Right atrium auricular region (tissue), 2 donors: Measurements from ENCODE around the gene TPR. TPM values are rescaled to one million over a fixed set of nuclear protein-coding genes. Genes with fewer than 3 reads are reported as not detected.

Experiments
- DNase-seq: peaks from one replicate; pipeline ENCODE4 v3.0.0-alpha.2; 2019; ENCODE audit warnings: low spot score
- H3K27ac ChIP-seq, 2 donors: fragments of 200-600 bp; sonication (generic); 1 replicate in 1 of 2; 2 replicates in 1 of 2; pipeline ENCODE4 v1.5.1; 2016 to 2019
- H3K27me3 ChIP-seq, 2 donors: fragments of 200-600 bp; sonication (generic); one replicate each; pipeline versions ENCODE4 v1.5.1 to v1.6.0; 2017 to 2019
- H3K36me3 ChIP-seq: fragments of 200-600 bp; sonication (generic); one replicate; pipeline ENCODE4 v1.5.1; 2016
- H3K4me1 ChIP-seq, 2 donors: fragments of 200-600 bp; sonication (generic); one replicate each; pipeline versions ENCODE4 v1.5.1 to v1.6.0; 2017 to 2019
- H3K4me3 ChIP-seq, 2 donors: fragments of 200-600 bp; sonication (generic); 1 replicate in 1 of 2; 2 replicates in 1 of 2; pipeline ENCODE4 v1.5.1; 2017 to 2019; ENCODE audit warnings: mild to moderate bottlenecking in 1 of 2, moderate library complexity in 1 of 2
- H3K9me3 ChIP-seq, 2 donors: fragments of 200-600 bp; sonication (generic); one replicate each; pipeline ENCODE4 v1.5.1; 2019
- total RNA-seq, 2 donors: library from RNA; depleted of rRNA; stranded (reverse); fragments of >200 nt; gene quantifications; one replicate each; pipeline ENCODE4 v1.1.0, GENCODE V29; 2016
- TF ChIP-seq, protein P1 (sequence below), 2 donors: fragments of 200-600 bp; sonication (generic); IDR thresholded peaks; one replicate each; pipeline ENCODE4 v1.5.1; 2019; ENCODE audit warnings: antibody characterized with exemption in 2 of 2

TPR gene
- total RNA-seq, 2 donors from 2014 or later = 36.3 to 56.1 TPM

DNA sequence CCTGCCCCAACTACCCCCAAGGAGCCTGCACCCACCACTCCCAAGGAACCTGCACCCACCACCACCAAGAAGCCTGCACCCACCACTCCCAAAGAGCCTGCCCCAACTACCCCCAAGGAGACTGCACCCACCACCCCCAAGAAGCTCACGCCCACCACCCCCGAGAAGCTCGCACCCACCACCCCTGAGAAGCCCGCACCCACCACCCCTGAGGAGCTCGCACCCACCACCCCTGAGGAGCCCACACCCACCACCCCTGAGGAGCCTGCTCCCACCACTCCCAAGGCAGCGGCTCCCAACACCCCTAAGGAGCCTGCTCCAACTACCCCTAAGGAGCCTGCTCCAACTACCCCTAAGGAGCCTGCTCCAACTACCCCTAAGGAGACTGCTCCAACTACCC lies 67.6 kb downstream of the TPR start:
- DNase-seq = no peak
- peaks cover 8% of the 10 kb centered on the region for H3K36me3 ChIP-seq
- H3K9me3 ChIP-seq = no peaks in the 10 kb centered on the region
- no peak overlapping the region for H3K27ac ChIP-seq
- H3K4me3 ChIP-seq = no peak overlapping the region
- no peaks in the 10 kb centered on the region for H3K4me1 ChIP-seq
- TF ChIP-seq, protein P1, sequence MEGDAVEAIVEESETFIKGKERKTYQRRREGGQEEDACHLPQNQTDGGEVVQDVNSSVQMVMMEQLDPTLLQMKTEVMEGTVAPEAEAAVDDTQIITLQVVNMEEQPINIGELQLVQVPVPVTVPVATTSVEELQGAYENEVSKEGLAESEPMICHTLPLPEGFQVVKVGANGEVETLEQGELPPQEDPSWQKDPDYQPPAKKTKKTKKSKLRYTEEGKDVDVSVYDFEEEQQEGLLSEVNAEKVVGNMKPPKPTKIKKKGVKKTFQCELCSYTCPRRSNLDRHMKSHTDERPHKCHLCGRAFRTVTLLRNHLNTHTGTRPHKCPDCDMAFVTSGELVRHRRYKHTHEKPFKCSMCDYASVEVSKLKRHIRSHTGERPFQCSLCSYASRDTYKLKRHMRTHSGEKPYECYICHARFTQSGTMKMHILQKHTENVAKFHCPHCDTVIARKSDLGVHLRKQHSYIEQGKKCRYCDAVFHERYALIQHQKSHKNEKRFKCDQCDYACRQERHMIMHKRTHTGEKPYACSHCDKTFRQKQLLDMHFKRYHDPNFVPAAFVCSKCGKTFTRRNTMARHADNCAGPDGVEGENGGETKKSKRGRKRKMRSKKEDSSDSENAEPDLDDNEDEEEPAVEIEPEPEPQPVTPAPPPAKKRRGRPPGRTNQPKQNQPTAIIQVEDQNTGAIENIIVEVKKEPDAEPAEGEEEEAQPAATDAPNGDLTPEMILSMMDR (IDR thresholded peaks at IDR 0.05) = no peak
- no peaks in the 10 kb centered on the region for H3K27me3 ChIP-seq

DNA sequence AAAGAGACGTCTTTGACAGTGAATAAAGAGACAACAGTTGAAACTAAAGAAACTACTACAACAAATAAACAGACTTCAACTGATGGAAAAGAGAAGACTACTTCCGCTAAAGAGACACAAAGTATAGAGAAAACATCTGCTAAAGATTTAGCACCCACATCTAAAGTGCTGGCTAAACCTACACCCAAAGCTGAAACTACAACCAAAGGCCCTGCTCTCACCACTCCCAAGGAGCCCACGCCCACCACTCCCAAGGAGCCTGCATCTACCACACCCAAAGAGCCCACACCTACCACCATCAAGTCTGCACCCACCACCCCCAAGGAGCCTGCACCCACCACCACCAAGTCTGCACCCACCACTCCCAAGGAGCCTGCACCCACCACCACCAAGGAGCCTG lies 68.5 kb downstream of the TPR start:
- Histone ChIP-seq H3K4me3 (no peak overlapping the region), H3K27me3 (no peaks in the 10 kb centered on the region), H3K27ac (no peak overlapping the region), H3K9me3 (no peaks in the 10 kb centered on the region), H3K36me3 (no peaks in the 10 kb centered on the region), H3K4me1 (no peaks in the 10 kb centered on the region)
- no peak for DNase-seq
- TF ChIP-seq, protein P1 (IDR thresholded peaks at IDR 0.05) = no peak

DNA sequence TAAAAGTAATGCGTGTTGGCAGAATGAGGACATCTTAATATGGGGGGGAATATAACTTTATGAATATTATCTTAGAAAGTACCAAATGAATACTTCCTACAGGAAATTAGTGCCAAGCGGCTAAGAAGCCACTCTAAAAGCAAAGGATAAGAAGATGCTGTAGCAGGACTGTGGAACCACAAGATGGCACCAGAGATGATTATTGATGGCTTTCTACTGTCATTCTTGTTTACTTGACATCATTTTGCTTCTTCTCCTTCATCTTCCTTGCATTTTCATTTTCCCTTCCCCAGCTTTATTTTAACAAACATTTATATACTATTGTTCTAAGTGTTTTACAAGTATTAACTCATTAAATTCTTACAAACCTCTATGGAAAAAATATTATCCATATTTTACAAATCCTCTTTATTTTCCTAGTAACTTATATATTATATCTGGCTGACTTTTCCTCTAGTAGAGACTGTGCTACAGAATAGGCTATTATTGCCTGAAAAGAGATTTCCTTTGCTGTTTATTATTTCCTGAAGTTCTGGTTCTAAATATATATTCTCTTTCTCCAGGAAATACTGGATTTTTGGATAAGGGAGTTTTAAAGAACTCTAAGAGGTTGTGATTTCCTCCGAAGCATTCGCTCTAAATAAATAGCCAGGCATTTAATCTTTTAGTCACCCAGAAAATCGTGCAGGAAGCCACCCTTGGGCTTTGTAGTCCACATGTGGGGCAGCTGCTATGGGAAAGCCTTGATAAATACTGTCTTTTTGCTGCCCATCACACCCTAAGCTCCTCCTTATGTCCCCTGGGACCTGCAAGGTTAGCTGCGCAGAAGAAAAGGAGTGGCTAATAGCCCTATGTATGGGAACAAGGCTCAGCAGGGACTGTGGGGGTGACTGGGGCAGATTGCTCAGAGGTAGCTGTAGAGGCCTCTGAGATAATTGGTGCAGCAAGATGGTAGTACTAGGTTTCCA lies 69.8 kb downstream of the TPR start:
- Histone ChIP-seq H3K4me3 (no peak overlapping the region), H3K4me1 (no peaks in the 10 kb centered on the region), H3K27ac (no peak overlapping the region), H3K36me3 (no peaks in the 10 kb centered on the region), H3K27me3 (no peaks in the 10 kb centered on the region), H3K9me3 (no peaks in the 10 kb centered on the region)
- DNase-seq = no peak
- TF ChIP-seq, protein P1 (IDR thresholded peaks at IDR 0.05) = peak; percentile 1 to 55

DNA sequence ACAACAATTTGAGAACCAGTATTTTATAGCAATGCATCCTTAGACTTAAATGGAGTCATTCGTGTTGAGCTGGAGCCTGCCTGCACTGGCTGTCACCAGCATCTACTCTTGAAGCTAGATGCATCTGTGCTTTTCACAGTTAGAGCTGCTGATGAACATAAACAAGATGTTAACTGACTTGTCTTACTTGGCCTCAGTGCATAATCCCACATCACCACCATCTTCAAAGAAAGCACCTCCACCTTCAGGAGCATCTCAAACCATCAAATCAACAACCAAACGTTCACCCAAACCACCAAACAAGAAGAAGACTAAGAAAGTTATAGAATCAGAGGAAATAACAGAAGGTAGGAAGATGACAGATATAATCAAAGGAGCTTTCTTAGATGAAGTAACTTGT lies 71.1 kb downstream of the TPR start:
- H3K4me3 ChIP-seq = no peak overlapping the region
- no peak for DNase-seq
- TF ChIP-seq, protein P1 (IDR thresholded peaks at IDR 0.05) = no peak
- no peaks in the 10 kb centered on the region for H3K36me3 ChIP-seq
- H3K9me3 ChIP-seq = no peaks in the 10 kb centered on the region
- H3K27me3 ChIP-seq = no peaks in the 10 kb centered on the region
- H3K27ac ChIP-seq = no peak overlapping the region
- H3K4me1 ChIP-seq = no peaks in the 10 kb centered on the region

DNA sequence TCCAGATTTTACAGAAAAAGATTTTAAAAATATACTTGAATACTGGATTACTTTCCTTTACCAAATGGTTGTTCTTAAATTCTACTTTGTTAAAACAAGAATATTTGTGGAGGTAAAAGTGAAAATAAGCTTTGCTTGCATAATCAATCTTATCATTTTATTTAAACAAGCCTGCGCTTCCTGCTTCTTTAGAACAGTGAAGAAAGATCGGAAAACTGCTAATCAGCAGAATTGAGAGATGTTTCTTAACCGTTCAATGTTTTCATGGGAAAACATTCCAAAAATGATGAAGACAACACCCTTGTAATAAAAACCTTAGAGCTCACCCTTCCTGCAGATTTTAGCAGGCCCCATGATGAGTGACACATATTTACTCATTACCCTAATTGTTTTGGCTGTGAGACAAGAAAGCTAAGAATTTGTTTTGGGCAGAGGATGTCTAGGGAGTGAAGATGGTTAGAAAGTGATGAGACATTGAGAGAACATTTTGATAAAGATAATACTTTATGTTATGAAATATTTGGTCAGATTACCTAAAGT lies 72.6 kb downstream of the TPR start:
- H3K27ac ChIP-seq = no peak overlapping the region
- TF ChIP-seq, protein P1 (IDR thresholded peaks at IDR 0.05) = no peak
- H3K36me3 ChIP-seq = no peaks in the 10 kb centered on the region
- H3K4me3 ChIP-seq = no peak overlapping the region
- H3K4me1 ChIP-seq = no peaks in the 10 kb centered on the region
- no peaks in the 10 kb centered on the region for H3K9me3 ChIP-seq
- DNase-seq = no peak
- no peaks in the 10 kb centered on the region for H3K27me3 ChIP-seq
